ENCODE results near the gene SOX3.

DNA sequence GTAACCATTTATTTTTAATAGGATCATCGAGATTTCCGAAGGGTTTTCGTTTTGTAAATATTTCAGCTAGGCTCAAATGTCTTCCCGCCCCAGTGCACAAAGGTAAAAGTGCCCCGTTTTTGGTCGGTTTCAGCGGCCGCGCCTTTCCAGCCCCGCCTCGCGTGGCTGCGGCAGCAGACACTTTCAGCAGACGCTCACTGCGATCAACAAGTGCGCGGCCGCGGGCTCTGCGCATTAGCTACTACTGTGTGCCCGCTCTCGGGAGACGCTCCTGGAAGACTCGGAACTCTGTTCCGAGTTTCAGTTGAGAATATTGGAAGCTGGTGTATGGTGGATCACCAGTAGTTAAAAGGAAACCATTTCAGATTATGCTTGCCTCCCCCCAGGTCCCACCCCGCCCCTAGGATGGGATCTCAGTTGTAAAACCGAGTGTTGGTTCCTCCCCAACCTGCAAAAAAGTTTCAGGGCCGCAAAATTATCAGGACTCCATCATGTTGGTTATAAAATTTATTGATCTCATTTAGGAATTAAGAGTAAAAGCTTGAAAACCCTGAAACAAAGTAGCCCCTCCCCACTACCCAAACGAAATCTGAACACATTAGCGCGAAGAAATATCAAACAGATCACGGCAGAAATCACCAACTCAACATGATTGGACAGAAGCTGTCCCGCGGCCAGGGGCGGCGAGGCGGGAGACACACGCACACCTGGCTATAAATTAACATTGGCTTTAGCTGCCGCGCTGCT, 2.2 kb downstream of the SOX3 start:
- TF ChIP-seq, protein P1, sequence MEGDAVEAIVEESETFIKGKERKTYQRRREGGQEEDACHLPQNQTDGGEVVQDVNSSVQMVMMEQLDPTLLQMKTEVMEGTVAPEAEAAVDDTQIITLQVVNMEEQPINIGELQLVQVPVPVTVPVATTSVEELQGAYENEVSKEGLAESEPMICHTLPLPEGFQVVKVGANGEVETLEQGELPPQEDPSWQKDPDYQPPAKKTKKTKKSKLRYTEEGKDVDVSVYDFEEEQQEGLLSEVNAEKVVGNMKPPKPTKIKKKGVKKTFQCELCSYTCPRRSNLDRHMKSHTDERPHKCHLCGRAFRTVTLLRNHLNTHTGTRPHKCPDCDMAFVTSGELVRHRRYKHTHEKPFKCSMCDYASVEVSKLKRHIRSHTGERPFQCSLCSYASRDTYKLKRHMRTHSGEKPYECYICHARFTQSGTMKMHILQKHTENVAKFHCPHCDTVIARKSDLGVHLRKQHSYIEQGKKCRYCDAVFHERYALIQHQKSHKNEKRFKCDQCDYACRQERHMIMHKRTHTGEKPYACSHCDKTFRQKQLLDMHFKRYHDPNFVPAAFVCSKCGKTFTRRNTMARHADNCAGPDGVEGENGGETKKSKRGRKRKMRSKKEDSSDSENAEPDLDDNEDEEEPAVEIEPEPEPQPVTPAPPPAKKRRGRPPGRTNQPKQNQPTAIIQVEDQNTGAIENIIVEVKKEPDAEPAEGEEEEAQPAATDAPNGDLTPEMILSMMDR (IDR thresholded peaks at IDR 0.05) = no peak
- no peak for TF ChIP-seq POLR2A (IDR thresholded peaks at IDR 0.05)

Measured in esophagus squamous epithelium (tissue), 4 donors.